ENCODE measurements around the gene OR10J5. TPM values are rescaled to one million over a fixed set of nuclear protein-coding genes. Genes with fewer than 3 reads are reported as not detected.
A peak's percentile ranks its signal among the peaks of the same experiment; 100 is the strongest.

OR10J5 gene
- polyA plus RNA-seq, 2 of the 4 experiments (the other 2 are of a cell fraction) = not detected

- TF ChIP-seq, protein P1, sequence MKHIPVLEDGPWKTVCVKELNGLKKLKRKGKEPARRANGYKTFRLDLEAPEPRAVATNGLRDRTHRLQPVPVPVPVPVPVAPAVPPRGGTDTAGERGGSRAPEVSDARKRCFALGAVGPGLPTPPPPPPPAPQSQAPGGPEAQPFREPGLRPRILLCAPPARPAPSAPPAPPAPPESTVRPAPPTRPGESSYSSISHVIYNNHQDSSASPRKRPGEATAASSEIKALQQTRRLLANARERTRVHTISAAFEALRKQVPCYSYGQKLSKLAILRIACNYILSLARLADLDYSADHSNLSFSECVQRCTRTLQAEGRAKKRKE (CRISPR knock-in tag; IDR thresholded peaks at IDR 0.05; ENCODE audit: low read depth) = no peak
- TF ChIP-seq EHMT2 (IDR thresholded peaks at IDR 0.05; ENCODE audit: low read depth) (no peak), KDM1A (IDR thresholded peaks at IDR 0.05; ENCODE audit: low read depth) (no peak), FOSL2 (IDR thresholded peaks at IDR 0.05) (no peak), FOSL2 (CRISPR knock-in tag; IDR thresholded peaks at IDR 0.05) (no peak), CBX8 (IDR thresholded peaks at IDR 0.05) (no peak), FOXS1 (CRISPR knock-in tag; IDR thresholded peaks at IDR 0.05) (no peak), HOXB13 (CRISPR knock-in tag; IDR thresholded peaks at IDR 0.05; ENCODE audit: low read depth) (no peak), MAZ (IDR thresholded peaks at IDR 0.05; ENCODE audit: borderline replicate concordance, low read depth, low read length) (no peak), RARB (CRISPR knock-in tag; IDR thresholded peaks at IDR 0.05) (no peak), ZFP36 (IDR thresholded peaks at IDR 0.05; ENCODE audit: borderline replicate concordance, partially characterized antibody) (no peak)
These were observed 42.5 kb downstream of the OR10J5 start (continued) for GRCh38 chr1:159493354-159493753.

DNA sequence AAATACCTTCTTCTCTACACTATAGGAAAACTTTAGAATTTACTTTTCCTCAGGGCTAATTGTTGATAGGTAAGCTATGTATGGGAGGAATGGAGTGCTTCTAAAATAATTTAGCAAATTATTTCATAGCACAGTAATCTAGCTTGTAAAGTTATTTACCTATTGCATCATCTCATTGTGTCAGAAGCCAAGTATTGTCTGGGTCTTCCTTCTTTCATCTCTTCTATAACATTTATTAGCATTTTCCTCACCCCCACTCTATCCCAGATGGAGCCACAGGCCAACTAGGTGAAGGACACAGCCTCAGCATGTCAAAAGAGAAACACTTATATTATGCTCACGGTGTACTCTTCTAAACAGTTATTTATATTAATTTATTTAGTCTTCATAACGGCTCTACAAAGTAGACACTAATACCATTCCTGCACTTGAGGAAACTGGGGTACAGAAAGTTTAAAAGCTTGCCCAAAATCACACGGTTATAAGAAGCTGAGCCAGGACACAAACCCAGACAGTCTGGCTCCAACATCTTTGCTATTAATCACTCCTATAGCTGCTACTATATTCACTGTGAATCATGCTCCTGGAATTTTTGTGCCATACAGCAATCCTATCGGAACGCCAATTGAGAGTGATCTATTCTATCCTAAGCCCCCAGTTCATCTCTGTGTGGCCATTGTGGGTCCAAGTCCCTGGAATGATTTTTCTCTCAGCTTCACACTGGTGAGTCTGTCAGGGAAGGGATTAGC lies 43.1 kb downstream of the OR10J5 start:
- ChIA-PET POLR2A (no interaction called here), CTCF (interaction anchor here (1.0 to 1.4 kb wide), 3 partner anchors 13 to 514 kb away, joined by 3 read pairs; no protein-coding TSS in a partner anchor)
- peak overlapping the region; percentile 65 for H3K4me2 ChIP-seq
- ATAC-seq (peak; percentile 94 to 96), DNase-seq (ENCODE audit: low read depth in 1 of 2, low spot score in 1 of 2) (peak; percentile 14 to 58), FAIRE-seq (peak; percentile 28)
- no peak overlapping the region for H3K4me3 ChIP-seq
- H3K27ac ChIP-seq = peak overlapping the region; percentile 64 to 84
- 4% methylated on average over 5 of the region's 5 CpGs for WGBS (ENCODE audit: missing lambda C conversion rate)
- H3K9me3 ChIP-seq = no peaks in the 10 kb centered on the region
- H3K4me1 ChIP-seq = peaks cover 17% of the 10 kb centered on the region
- TF ChIP-seq ESRRA (IDR thresholded peaks at IDR 0.05; ENCODE audit: borderline replicate concordance, low read length) (no peak), HOXA7 (CRISPR knock-in tag; IDR thresholded peaks at IDR 0.05) (no peak), RCOR1 (IDR thresholded peaks at IDR 0.05; ENCODE audit: low read depth, low read length) (no peak), BHLHE40 (IDR thresholded peaks at IDR 0.05; ENCODE audit: low read depth, low read length) (no peak), ZSCAN20 (CRISPR knock-in tag; IDR thresholded peaks at IDR 0.05) (no peak), RARB (CRISPR knock-in tag; IDR thresholded peaks at IDR 0.05) (no peak), HES2 (IDR thresholded peaks at IDR 0.05) (peak; percentile 53; the same call in 1 of the 2 replicates), RNF2 (IDR thresholded peaks at IDR 0.05; ENCODE audit: borderline replicate concordance, low read depth) (no peak), FOSL2 (IDR thresholded peaks at IDR 0.05) (0 out of 2 replicates have a peak, but pooled peaks have one; percentile 32), FOSL2 (CRISPR knock-in tag; IDR thresholded peaks at IDR 0.05) (peak; percentile 59), MAZ (IDR thresholded peaks at IDR 0.05; ENCODE audit: borderline replicate concordance, low read depth, low read length) (no peak), CEBPB (IDR thresholded peaks at IDR 0.05) (peak; percentile 72 to 91), CBX8 (IDR thresholded peaks at IDR 0.05) (no peak), ZFP36 (IDR thresholded peaks at IDR 0.05; ENCODE audit: borderline replicate concordance, partially characterized antibody) (no peak), TP53 (CRISPR knock-in tag; IDR thresholded peaks at IDR 0.05) (no peak), FOXS1 (CRISPR knock-in tag; IDR thresholded peaks at IDR 0.05) (no peak), HDAC2 (IDR thresholded peaks at IDR 0.05) (no peak), RFX5 (IDR thresholded peaks at IDR 0.05) (no peak), KDM1A (IDR thresholded peaks at IDR 0.05; ENCODE audit: low read depth) (no peak), POLR2A (IDR thresholded peaks at IDR 0.05; ENCODE audit: low read length) (no peak), CHD4 (IDR thresholded peaks at IDR 0.05; ENCODE audit: borderline replicate concordance) (no peak), JUNB (IDR thresholded peaks at IDR 0.05) (peak; percentile 44), ZC3H11A (IDR thresholded peaks at IDR 0.05) (no peak), CHD2 (IDR thresholded peaks at IDR 0.05; ENCODE audit: low read length, partially characterized antibody) (no peak), TFCP2L1 (CRISPR knock-in tag; IDR thresholded peaks at IDR 0.05) (no peak), NPAS2 (CRISPR knock-in tag; IDR thresholded peaks at IDR 0.05; ENCODE audit: borderline replicate concordance) (no peak)
- TF ChIP-seq, protein P2, sequence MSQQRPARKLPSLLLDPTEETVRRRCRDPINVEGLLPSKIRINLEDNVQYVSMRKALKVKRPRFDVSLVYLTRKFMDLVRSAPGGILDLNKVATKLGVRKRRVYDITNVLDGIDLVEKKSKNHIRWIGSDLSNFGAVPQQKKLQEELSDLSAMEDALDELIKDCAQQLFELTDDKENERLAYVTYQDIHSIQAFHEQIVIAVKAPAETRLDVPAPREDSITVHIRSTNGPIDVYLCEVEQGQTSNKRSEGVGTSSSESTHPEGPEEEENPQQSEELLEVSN (IDR thresholded peaks at IDR 0.05; ENCODE audit: borderline replicate concordance, low read depth) = no peak
- TF ChIP-seq, protein P1 (CRISPR knock-in tag; IDR thresholded peaks at IDR 0.05; ENCODE audit: low read depth) = no peak
- TF ChIP-seq, protein P3, sequence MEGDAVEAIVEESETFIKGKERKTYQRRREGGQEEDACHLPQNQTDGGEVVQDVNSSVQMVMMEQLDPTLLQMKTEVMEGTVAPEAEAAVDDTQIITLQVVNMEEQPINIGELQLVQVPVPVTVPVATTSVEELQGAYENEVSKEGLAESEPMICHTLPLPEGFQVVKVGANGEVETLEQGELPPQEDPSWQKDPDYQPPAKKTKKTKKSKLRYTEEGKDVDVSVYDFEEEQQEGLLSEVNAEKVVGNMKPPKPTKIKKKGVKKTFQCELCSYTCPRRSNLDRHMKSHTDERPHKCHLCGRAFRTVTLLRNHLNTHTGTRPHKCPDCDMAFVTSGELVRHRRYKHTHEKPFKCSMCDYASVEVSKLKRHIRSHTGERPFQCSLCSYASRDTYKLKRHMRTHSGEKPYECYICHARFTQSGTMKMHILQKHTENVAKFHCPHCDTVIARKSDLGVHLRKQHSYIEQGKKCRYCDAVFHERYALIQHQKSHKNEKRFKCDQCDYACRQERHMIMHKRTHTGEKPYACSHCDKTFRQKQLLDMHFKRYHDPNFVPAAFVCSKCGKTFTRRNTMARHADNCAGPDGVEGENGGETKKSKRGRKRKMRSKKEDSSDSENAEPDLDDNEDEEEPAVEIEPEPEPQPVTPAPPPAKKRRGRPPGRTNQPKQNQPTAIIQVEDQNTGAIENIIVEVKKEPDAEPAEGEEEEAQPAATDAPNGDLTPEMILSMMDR (IDR thresholded peaks at IDR 0.05) = no peak
- TF ChIP-seq, protein P4, sequence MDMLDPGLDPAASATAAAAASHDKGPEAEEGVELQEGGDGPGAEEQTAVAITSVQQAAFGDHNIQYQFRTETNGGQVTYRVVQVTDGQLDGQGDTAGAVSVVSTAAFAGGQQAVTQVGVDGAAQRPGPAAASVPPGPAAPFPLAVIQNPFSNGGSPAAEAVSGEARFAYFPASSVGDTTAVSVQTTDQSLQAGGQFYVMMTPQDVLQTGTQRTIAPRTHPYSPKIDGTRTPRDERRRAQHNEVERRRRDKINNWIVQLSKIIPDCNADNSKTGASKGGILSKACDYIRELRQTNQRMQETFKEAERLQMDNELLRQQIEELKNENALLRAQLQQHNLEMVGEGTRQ (IDR thresholded peaks at IDR 0.05) = no peak
- TF ChIP-seq, protein P5, sequence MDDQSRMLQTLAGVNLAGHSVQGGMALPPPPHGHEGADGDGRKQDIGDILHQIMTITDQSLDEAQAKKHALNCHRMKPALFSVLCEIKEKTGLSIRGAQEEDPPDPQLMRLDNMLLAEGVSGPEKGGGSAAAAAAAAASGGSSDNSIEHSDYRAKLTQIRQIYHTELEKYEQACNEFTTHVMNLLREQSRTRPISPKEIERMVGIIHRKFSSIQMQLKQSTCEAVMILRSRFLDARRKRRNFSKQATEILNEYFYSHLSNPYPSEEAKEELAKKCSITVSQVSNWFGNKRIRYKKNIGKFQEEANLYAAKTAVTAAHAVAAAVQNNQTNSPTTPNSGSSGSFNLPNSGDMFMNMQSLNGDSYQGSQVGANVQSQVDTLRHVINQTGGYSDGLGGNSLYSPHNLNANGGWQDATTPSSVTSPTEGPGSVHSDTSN (IDR thresholded peaks at IDR 0.05) = no peak
